CD8-positive, alpha-beta memory T cell (primary cell): Measurements from ENCODE around the gene LRRC4C. TPM values are rescaled to one million over a fixed set of nuclear protein-coding genes. Genes with fewer than 3 reads are reported as not detected.

Experiments
- CTCF ChIA-PET: fragments of 350-600 bp; sonication (Branson Sonifier 250); formaldehyde crosslinking; loops from one replicate; lab custom pipeline; 2021; ENCODE audit warnings: antibody characterized with exemption; lab: Charles Lee
- POLR2A ChIA-PET: fragments of 350-600 bp; sonication (Branson Sonifier 250); formaldehyde crosslinking; loops from one replicate; lab custom pipeline; 2021; ENCODE audit warnings: antibody characterized with exemption; lab: Charles Lee
- DNase-seq, 5 donors: peaks; one replicate each; pipeline versions ENCODE4 v3.0.0 to v3.0.0-alpha.2; 2020 to 2022; ENCODE audit warnings: mixed read lengths in 1 of 5
- H3K27ac ChIP-seq: one replicate; pipeline ENCODE4 v1.7.0; 2013; ENCODE audit warnings: low read depth, mild to moderate bottlenecking, low read length, moderate library complexity
- H3K27me3 ChIP-seq: 2 replicates; pipeline ENCODE4 v1.7.0; 2013; ENCODE audit warnings: low read length, mild to moderate bottlenecking; ENCODE audit not compliant: insufficient read depth, poor library complexity, severe bottlenecking
- H3K36me3 ChIP-seq: 2 replicates; pipeline ENCODE4 v1.7.0; 2013; ENCODE audit warnings: mild to moderate bottlenecking, low read length, moderate library complexity; ENCODE audit not compliant: insufficient read depth
- H3K4me1 ChIP-seq: 2 replicates; pipeline ENCODE4 v1.7.0; 2013; ENCODE audit warnings: mild to moderate bottlenecking, low read length, moderate library complexity; ENCODE audit not compliant: insufficient read depth
- H3K4me3 ChIP-seq: 2 replicates; pipeline ENCODE4 v1.7.0; 2013; ENCODE audit warnings: mild to moderate bottlenecking, low read length
- H3K9me3 ChIP-seq: 2 replicates; pipeline ENCODE4 v1.7.0; 2013; ENCODE audit warnings: mild to moderate bottlenecking, low read length
- H3K27ac Mint-ChIP-seq, 8 donors: one replicate each; pipeline ENCODE4 v1.8.0; 2020 to 2021; ENCODE audit warnings: mixed read lengths in 8 of 8, mild to moderate bottlenecking in 6 of 8, inconsistent platforms in 3 of 8, moderate library complexity in 3 of 8
- H3K27me3 Mint-ChIP-seq, 2 donors: one replicate each; pipeline ENCODE4 v1.8.0; 2020 to 2021; ENCODE audit warnings: mixed read lengths in 2 of 2, mild to moderate bottlenecking in 1 of 2, moderate library complexity in 1 of 2
- H3K36me3 Mint-ChIP-seq, 3 donors: one replicate each; pipeline ENCODE4 v1.8.0; 2020 to 2021; ENCODE audit warnings: mixed read lengths in 3 of 3, inconsistent platforms in 1 of 3, mild to moderate bottlenecking in 1 of 3
- H3K4me1 Mint-ChIP-seq, 3 donors: one replicate each; pipeline ENCODE4 v1.8.0; 2020 to 2021; ENCODE audit warnings: mixed read lengths in 3 of 3, inconsistent platforms in 1 of 3, mild to moderate bottlenecking in 1 of 3
- H3K4me3 Mint-ChIP-seq, 7 donors: one replicate each; pipeline ENCODE4 v1.8.0; 2020 to 2021; ENCODE audit warnings: mixed read lengths in 7 of 7, mild to moderate bottlenecking in 6 of 7, moderate library complexity in 4 of 7, inconsistent platforms in 2 of 7
- H3K9me3 Mint-ChIP-seq, 5 donors: one replicate each; pipeline ENCODE4 v1.8.0; 2020 to 2022; ENCODE audit warnings: mixed read lengths in 5 of 5, mild to moderate bottlenecking in 3 of 5, moderate library complexity in 2 of 5, inconsistent platforms in 1 of 5
- polyA plus RNA-seq: library from polyadenylated mRNA; unstranded; fragments of 300-500 nt; fragmentation: Illumina TruSeq; gene quantifications from one replicate; pipeline ENCODE4 v1.2.3, GENCODE V29; 2021
- total RNA-seq, 2 experiments: library from RNA; stranded (reverse); gene quantifications; one replicate each; pipeline ENCODE4 v1.2.3, GENCODE V29; 2021

LRRC4C gene
- total and polyA plus RNA-seq, 3 experiments from 2014 or later, result not detected

DNA sequence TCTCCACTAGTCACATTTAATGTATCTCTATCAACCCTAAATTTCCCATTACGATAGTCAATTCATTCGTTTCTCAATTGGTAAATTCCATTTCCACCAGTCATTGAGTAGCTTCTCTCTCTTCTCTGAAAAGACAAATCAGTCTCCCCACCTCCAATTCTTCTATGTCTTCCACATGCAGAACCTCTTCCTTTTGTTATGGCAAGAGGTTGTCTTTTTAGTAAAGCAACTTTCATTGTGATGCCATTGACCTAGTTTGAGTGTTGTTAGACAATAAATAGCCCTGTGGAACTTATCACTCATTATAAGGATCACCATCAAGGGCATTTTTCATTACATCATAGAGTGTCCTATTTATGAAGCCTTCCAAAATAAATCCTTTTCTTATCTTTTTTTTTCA, 340.9 kb downstream of the LRRC4C start:
- Histone ChIP-seq H3K36me3 (no peaks in the 10 kb centered on the region), H3K4me3 (no peak overlapping the region), H3K27me3 (no peaks in the 10 kb centered on the region), H3K4me1 (no peaks in the 10 kb centered on the region), H3K9me3 (no peaks in the 10 kb centered on the region), H3K27ac (no peak overlapping the region)
- Mint-ChIP-seq H3K4me1 (no peaks in the 10 kb centered on the region), H3K9me3 (peaks cover 0 to 15% (median 5%) of the 10 kb centered on the region in 5 donors), H3K36me3 (no peaks in the 10 kb centered on the region), H3K4me3 (no peak overlapping the region), H3K27ac (no peak overlapping the region), H3K27me3 (no peaks in the 10 kb centered on the region)
- CTCF ChIA-PET, result no interaction called here
- DNase-seq, result no peak
- POLR2A ChIA-PET, result no interaction called here

DNA sequence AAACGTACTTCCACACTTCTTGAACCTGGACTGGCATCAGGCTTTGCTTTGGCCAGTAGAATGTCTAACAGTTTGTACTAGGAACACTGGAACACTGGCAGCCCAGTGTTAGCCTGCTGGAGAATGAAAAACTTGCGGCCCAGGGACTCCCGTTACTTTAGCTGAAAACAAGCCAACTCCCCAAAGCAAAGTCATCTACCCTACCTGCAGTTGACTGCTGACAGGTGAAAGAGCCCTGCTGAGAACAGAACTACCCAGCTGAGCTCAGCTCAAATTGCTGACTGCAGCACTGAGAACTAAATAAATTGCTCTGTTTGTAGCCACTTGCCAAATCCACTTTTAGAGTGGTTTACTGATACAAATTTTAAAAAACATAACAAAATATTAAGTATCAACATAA, 342.5 kb downstream of the LRRC4C start:
- no peak for DNase-seq
- H3K36me3 ChIP-seq, result no peaks in the 10 kb centered on the region
- Mint-ChIP-seq H3K36me3 (no peaks in the 10 kb centered on the region), H3K27ac (no peak overlapping the region), H3K9me3 (peaks cover 0 to 16% (median 4%) of the 10 kb centered on the region in 5 donors), H3K4me1 (no peaks in the 10 kb centered on the region), H3K4me3 (no peak overlapping the region), H3K27me3 (no peaks in the 10 kb centered on the region)
- POLR2A ChIA-PET, result no interaction called here
- H3K9me3 ChIP-seq, result no peaks in the 10 kb centered on the region
- no peak overlapping the region for H3K4me3 ChIP-seq
- CTCF ChIA-PET, result no interaction called here
- H3K27me3 ChIP-seq, result no peaks in the 10 kb centered on the region
- H3K27ac ChIP-seq, result no peak overlapping the region
- H3K4me1 ChIP-seq, result no peaks in the 10 kb centered on the region

DNA sequence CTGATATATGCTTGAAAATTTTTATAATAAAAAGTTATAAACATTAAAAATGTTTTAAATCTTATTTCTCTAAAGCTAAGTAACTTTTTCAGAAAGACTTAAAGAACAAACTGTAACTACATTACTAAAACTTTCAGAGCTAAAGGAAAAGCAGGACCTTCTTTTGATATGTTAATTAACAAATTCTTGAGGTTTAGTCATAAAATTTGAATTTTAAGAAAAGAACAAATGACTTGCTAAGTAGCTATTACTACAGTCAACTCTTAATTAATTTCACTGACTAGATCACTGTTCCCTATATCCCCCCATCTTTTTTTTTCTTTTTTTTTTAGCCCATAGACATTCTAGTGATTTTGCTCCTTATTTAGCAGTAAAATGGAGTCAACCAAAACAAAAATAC, 344.4 kb downstream of the LRRC4C start:
- Mint-ChIP-seq H3K4me3 (no peak overlapping the region), H3K27me3 (no peaks in the 10 kb centered on the region), H3K4me1 (no peaks in the 10 kb centered on the region), H3K9me3 (peaks cover 0 to 21% (median 4%) of the 10 kb centered on the region in 5 donors), H3K36me3 (no peaks in the 10 kb centered on the region), H3K27ac (no peak overlapping the region)
- Histone ChIP-seq H3K27me3 (no peaks in the 10 kb centered on the region), H3K4me1 (no peaks in the 10 kb centered on the region), H3K4me3 (no peak overlapping the region), H3K36me3 (no peaks in the 10 kb centered on the region), H3K27ac (no peak overlapping the region), H3K9me3 (no peaks in the 10 kb centered on the region)
- CTCF ChIA-PET, result no interaction called here
- POLR2A ChIA-PET, result no interaction called here
- no peak for DNase-seq

DNA sequence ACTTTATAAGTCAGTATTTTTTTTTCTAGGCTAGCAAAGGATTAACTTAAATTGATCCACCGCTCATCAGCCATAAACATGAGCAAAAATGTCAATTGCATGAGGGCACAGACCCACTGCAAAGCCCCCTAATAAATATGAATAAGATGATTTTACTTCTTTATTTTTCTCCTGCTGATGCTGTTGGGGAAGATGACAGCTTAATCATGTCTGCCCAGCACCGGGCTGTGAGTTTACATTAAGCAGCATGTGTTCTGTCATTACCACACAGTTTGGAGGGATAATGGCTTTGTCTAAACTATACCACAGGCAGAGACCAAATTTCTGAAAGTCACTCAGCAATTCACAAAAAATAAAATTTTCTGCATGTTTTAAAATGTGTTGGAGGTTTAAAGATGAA, 346.3 kb downstream of the LRRC4C start:
- no peaks in the 10 kb centered on the region for H3K9me3 ChIP-seq
- no peaks in the 10 kb centered on the region for H3K27me3 ChIP-seq
- no peak overlapping the region for H3K4me3 Mint-ChIP-seq
- CTCF ChIA-PET, result no interaction called here
- no peak overlapping the region for H3K4me3 ChIP-seq
- no peaks in the 10 kb centered on the region for H3K36me3 ChIP-seq
- no peak overlapping the region for H3K27ac Mint-ChIP-seq
- no peaks in the 10 kb centered on the region for H3K36me3 Mint-ChIP-seq
- POLR2A ChIA-PET, result no interaction called here
- peaks cover 0 to 27% (median 4%) of the 10 kb centered on the region in 5 donors for H3K9me3 Mint-ChIP-seq
- H3K4me1 ChIP-seq, result no peaks in the 10 kb centered on the region
- DNase-seq, result no peak
- H3K27ac ChIP-seq, result no peak overlapping the region
- H3K4me1 Mint-ChIP-seq, result no peaks in the 10 kb centered on the region
- H3K27me3 Mint-ChIP-seq, result no peaks in the 10 kb centered on the region

DNA sequence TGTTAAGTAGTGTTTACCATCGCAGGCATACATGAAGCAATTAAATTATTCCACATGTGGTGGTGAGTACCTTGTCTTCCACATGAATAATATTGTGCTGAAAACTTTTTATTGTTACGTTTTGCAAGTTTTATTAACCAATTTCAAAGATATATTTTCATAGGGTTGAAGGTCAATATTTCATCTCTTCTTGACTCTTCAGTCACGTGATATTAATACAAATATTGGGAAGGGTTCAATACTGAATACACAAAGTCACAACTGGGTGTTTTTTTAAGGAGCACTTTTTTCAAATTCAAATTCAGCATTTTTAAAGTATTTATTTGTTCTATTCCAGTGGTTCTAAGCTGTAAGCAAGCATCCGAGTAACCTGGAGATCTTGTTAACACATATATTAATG, 348.9 kb downstream of the LRRC4C start:
- Mint-ChIP-seq H3K9me3 (peaks cover under 1 to 28% (median 6%) of the 10 kb centered on the region in 5 donors), H3K4me3 (no peak overlapping the region), H3K4me1 (no peaks in the 10 kb centered on the region), H3K36me3 (no peaks in the 10 kb centered on the region), H3K27me3 (no peaks in the 10 kb centered on the region), H3K27ac (no peak overlapping the region)
- ChIA-PET CTCF (no interaction called here), POLR2A (no interaction called here)
- Histone ChIP-seq H3K9me3 (no peaks in the 10 kb centered on the region), H3K27me3 (no peaks in the 10 kb centered on the region), H3K27ac (no peak overlapping the region), H3K4me3 (no peak overlapping the region), H3K36me3 (no peaks in the 10 kb centered on the region), H3K4me1 (no peaks in the 10 kb centered on the region)
- no peak for DNase-seq

DNA sequence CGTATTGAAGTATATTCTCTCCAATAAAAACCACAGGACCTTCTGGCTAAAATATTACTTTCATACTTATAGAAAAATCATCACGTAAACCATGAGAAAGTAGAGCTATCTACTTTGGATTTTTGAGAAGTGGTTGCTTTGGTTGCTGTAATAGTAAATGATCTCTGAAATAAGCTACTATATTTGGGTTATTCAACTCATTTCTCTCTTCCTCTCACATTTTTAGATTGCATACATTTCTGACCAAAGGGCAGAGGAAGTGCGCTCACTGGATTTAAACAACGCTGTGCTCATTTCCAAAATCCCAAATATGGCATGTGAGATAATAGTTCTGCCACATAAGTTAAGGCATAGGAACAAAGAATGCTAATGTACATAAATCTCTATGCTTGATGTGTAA, 357.0 kb downstream of the LRRC4C start:
- Mint-ChIP-seq H3K27ac (no peak overlapping the region), H3K4me3 (no peak overlapping the region), H3K27me3 (no peaks in the 10 kb centered on the region), H3K4me1 (no peaks in the 10 kb centered on the region), H3K9me3 (peaks cover 15 to 29% (median 16%) of the 10 kb centered on the region in 5 donors), H3K36me3 (no peaks in the 10 kb centered on the region)
- H3K27ac ChIP-seq, result no peak overlapping the region
- POLR2A ChIA-PET, result no interaction called here
- no peak overlapping the region for H3K4me3 ChIP-seq
- DNase-seq, result no peak
- CTCF ChIA-PET, result no interaction called here
- H3K4me1 ChIP-seq, result no peaks in the 10 kb centered on the region
- no peaks in the 10 kb centered on the region for H3K9me3 ChIP-seq
- no peaks in the 10 kb centered on the region for H3K27me3 ChIP-seq
- H3K36me3 ChIP-seq, result no peaks in the 10 kb centered on the region

DNA sequence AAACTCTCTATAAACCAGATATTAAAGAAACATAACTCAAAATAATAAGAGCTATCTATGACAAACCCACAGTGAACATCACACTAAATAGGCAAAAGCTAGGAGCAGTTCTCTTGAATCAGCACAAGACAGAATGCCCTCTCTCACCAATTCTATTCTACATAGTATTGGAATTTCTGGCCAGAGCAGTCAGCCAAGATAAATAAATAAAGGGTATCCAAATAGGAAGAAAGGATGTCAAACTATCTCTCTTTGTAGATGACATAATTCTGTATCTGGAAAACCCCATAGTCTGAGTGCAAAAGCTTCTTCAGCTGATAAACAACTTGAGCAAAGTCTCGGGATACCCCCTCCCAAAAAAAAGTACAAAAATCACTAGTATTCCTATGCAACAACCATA, 359.8 kb downstream of the LRRC4C start:
- H3K36me3 Mint-ChIP-seq, result no peaks in the 10 kb centered on the region
- no peaks in the 10 kb centered on the region for H3K4me1 Mint-ChIP-seq
- H3K36me3 ChIP-seq, result no peaks in the 10 kb centered on the region
- peaks cover 17 to 39% (median 18%) of the 10 kb centered on the region in 5 donors for H3K9me3 Mint-ChIP-seq
- no peaks in the 10 kb centered on the region for H3K4me1 ChIP-seq
- no peaks in the 10 kb centered on the region for H3K27me3 Mint-ChIP-seq
- CTCF ChIA-PET, result interaction anchor here (1.0 kb wide), 1 partner anchor 17 kb away, joined by 3 read pairs; no protein-coding TSS in a partner anchor
- H3K4me3 Mint-ChIP-seq, result no peak overlapping the region
- POLR2A ChIA-PET, result no interaction called here
- no peaks in the 10 kb centered on the region for H3K27me3 ChIP-seq
- H3K9me3 ChIP-seq, result no peaks in the 10 kb centered on the region
- H3K4me3 ChIP-seq, result no peak overlapping the region
- H3K27ac ChIP-seq, result no peak overlapping the region
- no peak overlapping the region for H3K27ac Mint-ChIP-seq
- DNase-seq, result no peak

DNA sequence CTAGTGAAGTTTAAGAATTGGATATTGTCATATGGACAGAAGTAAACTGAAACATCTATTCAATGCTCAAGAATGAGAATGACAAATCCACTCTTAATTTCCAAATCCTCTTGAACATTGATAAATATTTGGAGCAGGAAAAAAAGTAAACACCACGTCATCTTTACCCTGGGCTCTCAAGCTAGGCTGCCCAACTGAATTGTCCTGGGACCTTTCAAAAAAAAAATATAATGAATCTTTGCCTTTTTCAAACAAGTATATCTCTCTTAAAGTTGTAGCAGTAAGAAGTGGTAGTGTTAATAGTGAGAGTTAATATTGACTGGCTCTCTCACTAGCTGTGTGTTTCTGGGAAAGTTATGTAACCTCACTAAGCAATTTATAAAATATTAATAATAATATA, 374.3 kb downstream of the LRRC4C start:
- Histone ChIP-seq H3K36me3 (no peaks in the 10 kb centered on the region), H3K4me1 (no peaks in the 10 kb centered on the region), H3K9me3 (no peaks in the 10 kb centered on the region), H3K27me3 (no peaks in the 10 kb centered on the region), H3K4me3 (no peak overlapping the region), H3K27ac (no peak overlapping the region)
- Mint-ChIP-seq H3K4me3 (no peak overlapping the region), H3K9me3 (peaks cover 2 to 37% (median 14%) of the 10 kb centered on the region in 5 donors), H3K4me1 (no peaks in the 10 kb centered on the region), H3K36me3 (no peaks in the 10 kb centered on the region), H3K27ac (no peak overlapping the region), H3K27me3 (no peaks in the 10 kb centered on the region)
- ChIA-PET POLR2A (no interaction called here), CTCF (no interaction called here)
- DNase-seq, result no peak
